Ecto neural progenitor cell (in vitro differentiated cells): Measurements from ENCODE around the gene MIGA1.
"Not testable (repeated sequence)": the region's sequence is repeated elsewhere in the genome, so short reads cannot be mapped to it uniquely, and the experiment has no call there.

Source experiments
- DNase-seq: peaks from one replicate; pipeline ENCODE4 v3.0.0-alpha.2; 2018; ENCODE audit warnings: low spot score

The MIGA1 gene, protein sequence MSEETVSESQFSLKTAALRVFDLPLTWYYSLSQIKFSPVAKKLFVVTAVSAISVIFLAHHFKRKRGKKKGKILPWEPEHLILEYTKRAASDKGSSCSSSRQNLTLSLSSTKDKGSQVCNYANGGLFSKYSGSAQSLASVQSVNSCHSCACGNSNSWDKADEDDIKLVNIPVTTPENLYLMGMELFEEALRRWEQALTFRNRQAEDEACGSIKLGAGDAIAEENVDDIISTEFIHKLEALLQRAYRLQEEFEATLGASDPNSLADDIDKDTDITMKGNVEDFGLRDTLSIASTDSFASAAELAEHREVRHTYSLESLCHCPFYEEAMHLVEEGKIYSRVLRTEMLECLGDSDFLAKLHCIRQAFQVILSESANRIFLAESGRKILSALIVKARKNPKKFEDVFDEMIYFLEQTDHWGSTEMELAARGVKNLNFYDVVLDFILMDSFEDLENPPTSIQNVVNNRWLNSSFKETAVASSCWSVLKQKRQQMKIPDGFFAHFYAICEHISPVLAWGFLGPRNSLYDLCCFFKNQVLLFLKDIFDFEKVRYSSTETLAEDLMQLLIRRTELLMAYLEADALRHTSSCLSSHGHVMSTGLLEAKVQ

DNA sequence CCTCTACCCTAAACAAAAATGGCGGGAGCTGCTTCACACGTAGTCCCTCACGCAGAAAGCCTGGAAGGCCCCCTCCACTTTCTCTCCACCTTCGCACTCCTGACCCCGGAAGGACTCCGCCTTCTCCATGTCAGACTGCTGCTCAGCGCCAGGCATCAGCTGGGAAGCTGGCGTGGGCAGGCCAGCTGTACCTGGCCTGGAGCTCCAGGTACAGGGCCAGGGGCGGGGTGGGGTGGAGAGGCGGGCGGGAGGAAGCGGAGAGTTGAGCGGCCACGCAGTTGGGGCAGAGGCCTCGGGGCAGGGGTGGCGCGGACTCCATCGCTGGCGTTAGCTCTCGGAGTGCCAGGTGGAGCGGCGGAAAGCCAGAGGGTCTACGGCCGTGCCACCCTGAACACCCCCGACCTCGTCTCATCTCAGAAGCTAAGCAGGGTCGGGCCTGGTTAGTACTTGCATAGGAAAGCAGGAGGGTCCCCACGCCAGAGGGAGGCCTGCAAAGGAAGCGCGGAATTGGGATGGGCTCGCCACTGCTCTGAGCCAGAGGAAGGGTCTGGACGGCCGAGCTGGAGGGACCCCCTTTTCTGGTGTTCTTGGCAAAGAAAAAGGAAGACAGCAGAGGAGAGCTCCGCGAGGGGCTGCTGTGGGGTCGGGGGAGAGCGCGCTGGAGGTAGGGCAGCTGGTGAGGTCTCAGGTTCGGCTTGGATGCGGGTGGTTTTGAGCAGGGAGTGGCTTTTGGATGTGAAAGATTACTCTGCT lies at the start of gene MIGA1:
Gene MIGA1, plus strand, starts transcription at position 121 of the 753 bp plus-strand sequence. CDS start 3,604 bp downstream, outside the sequence.
- DNase-seq = peak; percentile 87

DNA sequence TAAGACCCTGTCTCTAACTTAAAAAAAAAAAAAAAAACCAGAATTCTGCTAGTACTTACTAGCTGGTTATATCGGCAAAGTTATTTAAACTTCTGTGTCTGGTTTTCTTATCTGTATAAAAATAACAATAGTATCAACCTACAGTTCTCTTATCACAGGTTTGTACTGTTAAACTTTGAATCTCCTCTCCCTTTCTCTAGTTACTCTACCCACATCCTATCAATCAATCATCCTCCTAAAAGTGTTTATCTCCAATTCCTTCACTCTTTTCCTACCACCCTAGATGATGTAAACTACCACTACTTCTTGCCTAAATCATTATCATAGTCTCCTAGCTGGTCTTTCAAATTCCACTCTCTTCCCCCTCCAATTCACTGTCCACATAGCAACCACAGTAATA lies 47.4 kb upstream of the MIGA1 start:
- DNase-seq = no peak

DNA sequence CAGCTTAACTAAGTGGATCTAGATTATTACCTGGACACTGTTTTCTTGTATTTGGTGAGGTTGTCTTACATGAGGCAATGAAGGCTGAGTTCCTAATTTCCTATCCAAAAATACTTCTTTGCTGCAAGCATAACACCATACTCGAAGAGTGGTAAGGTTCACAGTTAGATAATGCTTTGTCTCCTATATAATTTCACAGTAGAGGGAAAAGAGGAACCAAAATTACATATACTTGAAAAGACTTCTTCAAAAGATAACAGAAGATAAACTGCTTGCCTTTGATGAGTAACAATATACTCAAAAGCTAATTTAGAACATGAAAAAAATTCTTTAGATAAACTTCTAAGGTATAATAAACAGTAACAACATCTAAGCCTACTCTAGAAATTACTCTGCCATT lies 40.2 kb upstream of the MIGA1 start:
- DNase-seq = no peak

DNA sequence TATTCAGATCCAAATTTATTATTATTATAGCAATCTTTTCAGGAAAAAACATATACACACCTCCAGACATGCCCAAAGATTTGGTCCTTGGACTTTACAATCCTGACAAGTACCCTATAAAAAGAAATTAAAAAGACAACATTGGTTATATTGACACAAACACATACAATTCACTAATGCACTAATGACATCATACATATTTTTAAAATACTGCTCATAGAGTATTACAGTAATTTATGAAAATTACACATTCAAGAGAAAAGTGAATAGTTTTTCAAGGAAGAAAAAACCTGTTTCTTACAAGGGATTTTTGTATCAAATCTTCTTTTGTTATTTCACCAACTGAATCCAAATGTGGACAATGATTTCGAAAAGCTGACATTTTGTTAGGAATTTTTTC lies 38.1 kb upstream of the MIGA1 start:
- no peak for DNase-seq

DNA sequence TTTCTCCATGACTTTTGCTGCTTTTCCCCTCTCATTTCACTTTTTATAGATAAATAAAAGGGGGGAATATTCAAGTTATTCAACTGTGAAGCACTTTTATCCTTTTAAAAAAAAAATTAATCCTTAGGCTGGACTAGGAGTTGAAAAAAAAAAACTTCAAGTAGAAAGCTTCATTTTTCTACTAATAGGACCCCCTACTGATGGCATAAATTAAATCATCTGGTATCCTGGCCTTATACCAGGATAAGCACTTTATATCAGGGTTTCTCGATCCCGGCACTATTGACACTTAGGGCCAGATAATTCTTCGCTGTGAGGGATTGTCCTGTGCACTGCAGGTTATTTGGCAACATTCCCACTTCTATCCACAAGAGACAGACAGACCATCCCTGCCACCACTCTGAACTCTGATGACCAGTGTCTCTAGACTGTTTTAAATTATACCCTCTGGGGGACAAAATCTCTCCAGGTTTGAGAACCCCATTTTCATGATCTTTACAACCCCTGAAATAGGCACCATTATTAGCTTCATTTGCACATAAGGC lies 37.4 kb upstream of the MIGA1 start:
- DNase-seq = no peak

DNA sequence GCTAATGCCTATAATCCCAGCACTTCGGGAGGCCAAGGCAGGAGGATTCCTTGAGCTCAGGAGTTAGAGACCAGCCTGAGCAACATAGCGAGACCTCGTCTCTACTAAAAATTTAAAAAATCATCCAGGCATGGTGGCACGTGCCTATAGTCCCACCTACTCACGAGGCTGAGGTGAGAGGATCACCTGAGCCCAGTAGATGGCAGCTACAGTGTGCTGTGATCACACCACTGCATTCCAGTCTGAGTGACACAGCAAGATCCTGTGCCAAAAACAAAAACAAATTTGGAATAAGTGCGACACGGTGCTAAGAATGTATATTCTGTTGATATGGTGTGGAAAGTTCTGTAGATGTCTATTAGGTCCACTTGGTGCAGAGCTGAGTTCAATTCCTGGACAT lies 34.9 kb upstream of the MIGA1 start:
- DNase-seq = no peak

DNA sequence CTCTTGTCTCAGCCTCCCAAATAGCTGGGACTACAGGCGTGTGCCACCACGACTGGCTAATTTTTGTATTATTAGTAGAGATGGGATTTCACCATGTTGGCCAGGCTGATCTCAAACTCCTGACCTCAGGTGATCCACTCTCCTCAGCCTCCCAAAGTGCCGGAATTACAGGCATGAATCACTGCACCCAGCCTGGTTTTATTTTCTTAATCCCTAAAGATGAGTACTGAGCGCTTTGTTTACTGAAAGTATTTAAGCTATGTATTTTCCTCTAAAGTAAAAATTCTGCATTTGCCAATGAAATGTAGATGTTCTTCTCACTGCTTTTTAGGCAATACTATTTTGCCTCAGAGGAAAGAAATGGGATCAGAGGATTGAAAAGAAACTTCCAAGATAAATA lies 30.0 kb upstream of the MIGA1 start:
- DNase-seq = not testable (repeated sequence)

DNA sequence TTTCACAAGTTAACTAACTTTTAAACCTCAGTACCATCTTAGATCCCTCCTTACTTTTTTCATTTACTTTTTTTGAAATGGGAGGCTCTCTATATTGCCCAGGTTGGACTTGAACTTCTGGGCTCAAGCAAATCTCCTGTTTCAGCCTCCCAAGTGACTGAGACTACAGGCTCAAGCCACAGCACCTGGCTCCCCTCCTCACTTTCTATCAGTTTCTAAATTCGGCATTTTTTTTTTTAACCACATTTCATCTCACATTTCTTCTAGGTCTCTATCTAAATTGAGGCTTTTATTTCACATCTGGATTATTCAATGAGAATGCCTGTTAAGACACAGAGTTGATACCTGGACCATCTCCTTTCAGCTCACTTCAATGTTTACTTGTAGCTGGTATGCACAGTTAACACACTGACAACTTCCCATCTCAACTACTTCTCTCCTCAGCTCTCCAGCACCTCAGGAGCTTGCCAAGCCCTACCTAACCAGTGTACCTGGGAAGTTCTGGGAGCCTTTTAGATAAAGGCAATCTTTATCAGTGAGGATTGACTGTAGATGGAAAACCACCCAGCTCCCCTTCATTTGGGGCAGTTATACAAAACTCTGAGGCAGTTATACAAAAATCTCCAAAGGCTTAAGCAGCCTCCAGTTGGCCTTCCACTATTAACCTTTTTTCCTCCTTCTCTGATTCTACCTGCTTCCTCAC lies 23.2 kb upstream of the MIGA1 start:
- DNase-seq = no peak

DNA sequence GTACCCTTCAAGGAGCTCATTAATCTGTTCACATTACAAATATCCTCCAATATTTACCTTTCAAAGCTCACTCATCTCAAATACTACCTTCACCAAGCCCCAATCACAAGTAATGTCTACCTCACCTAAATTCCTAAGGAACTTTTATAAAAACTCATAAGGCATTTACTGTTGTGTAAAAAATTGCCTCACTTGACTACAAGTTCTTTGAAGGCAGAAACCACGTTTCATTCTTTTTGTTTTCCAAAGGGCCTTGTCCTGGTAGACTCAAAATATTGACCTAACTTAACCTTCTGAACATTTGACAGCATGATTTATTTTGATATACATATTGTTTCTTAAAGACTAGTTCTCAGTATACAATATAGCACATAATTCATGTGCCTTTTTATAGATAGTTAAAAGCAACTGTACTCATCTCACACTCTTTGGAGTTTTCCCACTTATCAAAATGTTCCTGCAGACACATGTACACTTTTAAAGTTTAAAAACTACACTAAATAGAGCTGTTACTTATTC lies 22.3 kb upstream of the MIGA1 start:
- DNase-seq = no peak

DNA sequence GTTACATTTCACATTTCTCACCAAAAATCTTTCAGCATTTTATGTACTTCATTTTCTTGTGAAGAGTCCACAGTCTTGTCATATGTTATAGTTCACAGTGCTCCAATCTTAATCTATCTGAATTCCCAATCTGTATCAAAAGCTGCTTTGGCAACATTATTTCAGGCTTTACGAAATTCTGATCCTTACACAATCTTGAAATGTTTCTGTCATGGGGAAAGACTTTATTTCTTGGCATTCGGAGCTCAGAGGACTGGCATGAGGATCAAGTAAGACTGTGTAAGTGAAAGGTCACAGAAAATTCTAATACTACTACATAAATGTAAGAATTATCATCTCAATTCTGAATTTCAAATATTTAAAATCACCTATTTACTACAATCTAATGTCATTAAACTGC lies 21.8 kb upstream of the MIGA1 start:
- DNase-seq = no peak

DNA sequence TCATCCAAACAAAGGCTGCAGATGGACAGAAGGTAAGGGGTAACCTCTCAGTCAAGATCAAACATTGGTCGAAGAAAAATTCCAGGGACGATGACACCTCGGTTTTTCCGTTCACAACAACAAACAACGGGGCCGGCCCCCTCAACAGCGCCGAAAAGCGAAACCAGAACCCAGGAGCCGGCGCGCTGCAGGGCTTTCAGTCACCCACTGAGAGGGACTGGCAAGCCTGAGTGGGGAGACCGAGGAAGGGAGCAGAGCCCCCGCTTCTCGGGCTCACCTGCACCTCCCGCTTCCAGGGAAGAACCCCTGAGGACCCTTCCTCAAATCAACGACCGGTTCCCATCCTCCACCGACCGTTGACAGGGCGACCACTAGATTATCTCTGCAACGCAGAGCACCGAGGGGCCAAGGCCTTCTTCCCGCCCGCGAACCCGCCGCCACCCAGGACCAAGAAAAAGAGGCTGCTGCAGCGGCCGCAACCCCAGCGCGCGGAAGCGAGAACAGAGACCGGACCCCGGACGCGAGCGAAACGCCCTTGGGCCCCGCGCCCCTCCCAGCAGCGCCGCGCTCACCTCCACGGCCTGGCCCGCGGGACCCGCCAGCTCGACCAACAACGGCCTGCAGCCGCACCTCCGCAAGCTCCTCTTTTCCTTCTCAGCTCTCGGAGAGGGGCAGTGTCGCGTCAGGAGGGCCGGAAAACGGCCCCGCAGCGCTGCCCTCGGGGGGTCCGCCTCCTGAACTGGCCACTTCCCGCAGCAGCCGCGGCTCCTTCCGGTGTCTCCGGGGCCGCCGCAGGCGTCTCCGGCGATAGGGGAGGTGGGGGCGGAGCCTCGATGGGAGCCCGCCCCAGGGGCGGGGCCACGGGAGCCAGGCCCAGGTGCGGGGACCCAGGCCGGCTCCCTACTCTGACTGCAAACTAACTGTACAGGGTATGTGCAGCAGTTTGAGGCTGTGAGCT lies 20.1 kb upstream of the MIGA1 start, which contains the start of gene USP33:
Gene USP33, minus strand, starts transcription at position 782 of the 958 bp plus-strand sequence. CDS start 18,155 bp downstream, outside the sequence.
- peak; percentile 90 for DNase-seq

DNA sequence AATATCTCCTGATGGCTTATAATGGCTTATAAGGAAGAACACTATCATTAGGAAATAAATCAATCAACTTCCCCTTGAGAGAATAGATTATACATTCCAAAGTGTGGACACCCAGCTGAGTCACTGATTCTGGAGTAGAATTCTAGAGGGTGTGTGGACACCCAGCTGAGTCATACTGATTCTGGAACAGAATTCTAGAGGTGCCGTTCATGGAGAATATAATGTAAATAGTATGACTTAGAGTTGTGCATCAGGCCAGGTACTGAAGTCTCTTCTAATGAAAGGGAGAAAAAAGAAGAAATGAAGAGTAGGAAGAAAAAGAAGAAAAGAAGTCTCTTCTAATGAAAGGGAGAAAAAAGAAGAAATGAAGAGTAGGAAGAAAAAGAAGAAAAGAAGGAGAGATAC lies 17.4 kb upstream of the MIGA1 start:
- DNase-seq = no peak

DNA sequence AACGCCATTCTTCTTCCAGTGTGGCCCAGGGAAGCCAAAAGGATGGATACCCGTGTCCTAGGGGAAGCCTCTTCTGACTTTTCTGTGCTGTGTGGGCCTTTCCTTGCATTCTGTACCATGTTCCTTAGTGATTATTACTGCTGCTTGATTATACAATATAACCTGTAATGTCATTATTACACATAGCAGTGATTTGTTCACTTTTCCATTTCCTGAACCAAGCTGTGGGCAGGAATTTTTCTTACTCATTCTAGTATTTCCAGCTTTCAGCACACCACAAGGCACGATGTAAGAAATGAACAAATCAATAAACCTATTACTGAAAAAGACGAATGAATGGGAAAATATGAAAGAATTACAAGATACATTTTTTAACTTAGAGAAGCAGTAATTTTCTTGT lies 11.4 kb upstream of the MIGA1 start:
- DNase-seq = no peak

DNA sequence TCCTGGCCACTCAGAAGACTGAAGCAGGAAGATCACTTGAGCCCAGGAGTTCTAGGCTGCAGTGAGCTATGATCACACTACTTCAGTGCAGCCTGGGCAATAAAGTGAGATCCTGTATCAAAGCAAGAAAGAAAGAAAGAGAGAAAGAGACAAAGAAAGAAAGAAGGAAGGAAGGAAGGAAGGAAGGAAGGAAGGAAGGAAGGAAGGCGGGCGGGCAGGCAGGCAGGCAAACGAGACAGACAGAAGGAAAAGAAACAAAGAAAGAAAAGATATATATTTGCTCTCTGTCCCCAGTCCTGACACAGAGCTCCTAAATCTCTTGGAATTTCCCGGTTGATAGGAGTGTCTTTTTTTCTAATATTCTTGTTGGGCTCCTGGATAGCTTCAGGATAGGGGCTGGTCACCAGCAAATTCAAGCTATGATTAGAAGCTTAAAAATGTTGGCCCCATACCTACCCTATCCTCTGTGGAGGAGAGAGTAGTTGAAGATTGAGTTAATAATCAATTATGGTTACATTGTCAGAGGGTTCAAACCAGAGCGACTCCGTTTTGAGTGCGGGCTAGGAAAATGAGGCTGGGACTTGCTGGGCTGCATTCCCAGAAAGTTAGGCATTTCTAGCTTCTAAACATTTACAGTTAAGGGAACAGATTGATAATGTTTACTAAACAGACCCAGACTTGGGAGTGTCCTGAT lies 3.3 kb upstream of the MIGA1 start:
- DNase-seq = no peak

DNA sequence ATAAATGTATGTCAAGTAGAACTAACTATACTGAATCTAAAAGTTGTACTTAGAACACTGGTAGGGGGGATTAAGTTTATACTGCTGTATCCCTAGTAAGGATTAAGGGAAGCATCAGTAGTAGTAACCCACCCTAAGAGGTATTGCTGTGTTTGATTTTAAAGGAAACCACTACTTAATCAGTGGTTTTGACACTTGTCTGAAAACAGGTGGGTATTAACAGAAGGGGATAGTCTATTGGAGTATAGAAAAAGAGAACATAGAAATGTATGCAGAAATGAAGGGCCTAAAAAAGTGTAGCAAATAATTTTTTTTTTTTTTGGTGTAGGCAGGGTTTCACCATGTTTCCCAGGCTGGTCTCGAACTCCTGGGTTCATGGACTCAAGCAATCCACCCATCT lies 2.2 kb downstream of the MIGA1 start:
- no peak for DNase-seq

DNA sequence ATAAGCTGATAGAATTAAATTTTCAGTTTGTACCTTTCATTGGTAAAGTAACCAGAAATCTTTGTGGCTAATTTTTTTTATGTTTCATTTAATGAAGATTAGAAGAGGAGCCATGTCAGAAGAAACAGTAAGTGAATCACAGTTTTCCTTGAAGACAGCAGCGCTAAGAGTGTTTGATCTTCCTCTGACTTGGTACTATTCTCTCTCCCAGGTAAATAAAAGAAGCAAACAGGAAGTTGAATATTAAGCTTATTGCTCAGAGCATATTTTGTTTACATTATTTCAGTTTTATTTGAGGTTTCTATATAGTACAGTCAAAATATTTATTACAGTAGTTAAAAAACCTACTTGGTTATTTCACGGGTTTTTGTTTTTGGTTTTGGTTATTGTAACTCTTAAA lies 3.7 kb downstream of the MIGA1 start:
- no peak for DNase-seq

DNA sequence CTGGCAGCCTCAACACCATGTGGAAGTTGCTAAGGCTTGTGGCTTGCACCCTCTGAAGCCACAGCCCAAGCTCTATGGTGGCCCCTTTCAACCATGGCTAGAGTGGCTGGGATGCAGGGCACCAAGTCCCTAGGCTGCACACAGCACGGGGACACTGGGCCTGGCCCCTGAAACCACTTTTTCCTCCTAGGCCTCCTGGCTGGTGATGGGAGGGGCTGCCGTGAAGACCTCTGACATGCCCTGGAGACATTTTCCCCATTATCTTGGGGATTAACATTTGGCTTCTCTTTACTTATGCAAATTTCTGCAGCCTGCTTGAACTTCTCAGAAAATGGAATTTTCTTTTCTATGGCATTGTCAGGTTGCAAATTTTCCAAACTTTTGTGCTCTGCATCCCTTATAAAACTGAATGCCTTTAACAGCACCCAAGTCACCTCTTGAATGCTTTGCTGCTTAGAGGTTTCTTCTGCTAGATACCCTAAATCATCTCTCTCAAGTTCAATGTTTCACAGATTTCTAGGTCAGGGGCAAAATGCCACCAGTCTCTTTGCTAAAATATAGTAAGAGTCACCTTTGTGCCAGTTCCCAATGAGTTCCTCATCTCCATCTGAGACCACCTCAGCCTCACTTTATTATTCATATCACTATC lies 6.8 kb downstream of the MIGA1 start:
- not testable (repeated sequence) for DNase-seq

DNA sequence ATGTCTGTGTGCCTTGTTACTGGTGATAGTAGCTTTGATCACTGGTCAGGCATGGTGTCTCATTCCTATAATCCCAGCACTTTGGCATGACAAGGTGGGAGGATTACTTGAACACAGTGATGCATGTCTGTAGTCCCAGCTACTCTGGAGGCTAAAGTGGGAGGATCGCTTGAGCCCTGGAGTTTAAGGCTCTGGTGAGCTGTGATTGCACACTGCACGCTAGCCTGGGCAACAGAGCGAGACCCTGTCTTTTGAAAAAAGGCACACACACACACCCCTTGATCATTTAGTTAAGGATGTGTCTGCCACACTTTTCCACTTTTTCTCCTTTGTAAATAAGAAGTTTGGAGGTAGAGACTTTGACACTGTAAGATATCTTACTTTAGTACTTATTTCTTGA lies 15.1 kb downstream of the MIGA1 start:
- no peak for DNase-seq

DNA sequence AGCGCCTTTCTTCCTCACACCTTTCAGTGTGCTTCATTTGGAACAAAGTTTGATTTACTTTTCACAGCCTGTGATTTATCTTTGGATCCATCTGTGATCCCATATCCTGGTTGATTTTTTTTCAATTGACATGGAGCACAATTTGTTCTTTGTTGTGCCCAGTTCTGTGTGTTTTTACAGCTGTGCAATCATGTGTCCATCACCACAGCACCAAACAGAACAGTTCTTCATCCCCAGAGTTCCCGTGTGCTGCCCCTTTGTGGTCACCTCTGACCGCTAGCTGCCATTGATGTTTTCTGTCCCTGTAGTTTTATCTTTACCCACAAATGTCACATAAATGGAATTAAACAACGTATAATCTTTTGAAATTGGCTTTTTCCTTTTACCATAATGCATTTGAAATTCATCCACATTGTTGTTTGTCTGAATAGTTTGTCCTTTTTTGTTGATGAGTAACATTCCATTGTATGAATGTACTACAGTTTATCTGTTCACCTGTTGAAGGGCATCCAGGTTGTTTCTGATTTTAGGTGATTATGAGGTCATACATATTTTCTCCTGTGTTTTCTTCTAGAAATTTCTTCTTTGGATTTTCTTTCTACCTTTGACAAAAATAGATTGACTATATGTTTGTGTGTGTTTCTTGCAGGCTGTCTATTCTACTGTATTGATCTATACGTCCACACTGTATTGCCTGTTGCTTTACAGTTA lies 17.4 kb downstream of the MIGA1 start:
- DNase-seq = no peak
